Umbilical cord (tissue), 2 donors: ENCODE measurements around the gene DMAC2L. TPM values are rescaled to one million over a fixed set of nuclear protein-coding genes. Genes with fewer than 3 reads are reported as not detected.

Source experiments
- DNase-seq: peaks from one replicate; pipeline ENCODE4 v3.0.0-alpha.2; 2015; ENCODE audit warnings: low spot score
- total RNA-seq: library from RNA; depleted of rRNA; stranded (reverse); fragments of >200 nt; gene quantifications from one replicate; pipeline ENCODE4 v1.2.3, GENCODE V29; 2014; ENCODE audit warnings: low replicate concordance; ENCODE audit not compliant: insufficient read depth

DMAC2L gene
- total RNA-seq, 1 donor from 2014 or later: 19.3 TPM

GRCh38 chr14:50321009-50321660, 9.0 kb downstream of the DMAC2L start:
- peak; percentile 93 for DNase-seq

- no peak for DNase-seq
Observed at GRCh38 chr14:50331596-50331995, 19.5 kb downstream of the DMAC2L start.

GRCh38 chr14:50333014-50333509, 20.9 kb downstream of the DMAC2L start:
- DNase-seq: no peak

- no peak for DNase-seq
Observed at GRCh38 chr14:50334211-50334610, 22.1 kb downstream of the DMAC2L start.

GRCh38 chr14:50335389-50335788, 23.3 kb downstream of the DMAC2L start:
- DNase-seq: peak; percentile 67

GRCh38 chr14:50335989-50336824, 24.1 kb downstream of the DMAC2L start:
- DNase-seq: peak; percentile 55

- no peak for DNase-seq
Observed at GRCh38 chr14:50338587-50338986, 26.5 kb downstream of the DMAC2L start.

GRCh38 chr14:50339178-50339804, 27.2 kb downstream of the DMAC2L start:
- DNase-seq: no peak

- DNase-seq: no peak
Observed at GRCh38 chr14:50340045-50340444, 27.9 kb downstream of the DMAC2L start.

GRCh38 chr14:50340963-50341362, 28.8 kb downstream of the DMAC2L start:
- no peak for DNase-seq

- peak; percentile 89 for DNase-seq
Observed at GRCh38 chr14:50342221-50343078, 30.3 kb downstream of the DMAC2L start.

GRCh38 chr14:50343434-50343833, 31.3 kb downstream of the DMAC2L start:
- DNase-seq: peak; percentile 35

GRCh38 chr14:50344116-50344775, 32.1 kb downstream of the DMAC2L start:
- no peak for DNase-seq

GRCh38 chr14:50344876-50345563, 32.9 kb downstream of the DMAC2L start:
- DNase-seq: peak; percentile 90

- DNase-seq: peak; percentile 21
Observed at GRCh38 chr14:50345846-50346422, 33.8 kb downstream of the DMAC2L start.

GRCh38 chr14:50347521-50347920, 35.4 kb downstream of the DMAC2L start:
- DNase-seq: peak; percentile 30

- no peak for DNase-seq
Observed at GRCh38 chr14:50348933-50349332, 36.8 kb downstream of the DMAC2L start.

- peak; percentile 39 for DNase-seq
Observed at GRCh38 chr14:50350975-50351374, 38.9 kb downstream of the DMAC2L start.

GRCh38 chr14:50352584-50352983, 40.5 kb downstream of the DMAC2L start:
- DNase-seq: no peak

- no peak for DNase-seq
Observed at GRCh38 chr14:50353126-50353525, 41.0 kb downstream of the DMAC2L start.
